ENCODE measurements around the gene ZDHHC9. TPM values are rescaled to one million over a fixed set of nuclear protein-coding genes. Genes with fewer than 3 reads are reported as not detected.
A peak's percentile ranks its signal among the peaks of the same experiment; 100 is the strongest.

The ZDHHC9 gene
- total and polyA plus RNA-seq, 12 donors: 4.3 to 75.7 (median 24.6) TPM

- H3K27ac ChIP-seq: peak overlapping the region in 4 of 5 donors; percentile 15 to 51 (median 24)
- 25 to 44% (median 34%) methylated on average over 2 of the region's 2 CpGs for WGBS, 4 donors
Observed at GRCh38 chrX:129808158-129808828, 35.4 kb downstream of the ZDHHC9 start.

GRCh38 chrX:129804806-129805205, 38.9 kb downstream of the ZDHHC9 start:
- Histone ChIP-seq H3K9me3 (replicated peaks in 1 of 3) (no peaks in the 10 kb centered on the region), H3K27ac (no peak overlapping the region), H3K36me3 (replicated peaks in 1 of 2) (no peaks in the 10 kb centered on the region), H3K4me3 (no peak overlapping the region), H3K4me1 (replicated peaks in 1 of 2) (no peaks in the 10 kb centered on the region), H3K27me3 (no peaks in the 10 kb centered on the region)
- WGBS, 4 donors: 79 to 89% (median 83%) methylated on average over 4 of the region's 4 CpGs
- TF ChIP-seq CTCF (IDR thresholded peaks at IDR 0.05) (no peak), POLR2A (IDR thresholded peaks at IDR 0.05) (no peak)
- intact Hi-C loops (cut with DNase I): no loop called here
- DNase-seq: no peak

More at GRCh38 chrX:129808158-129808828, 35.4 kb downstream of the ZDHHC9 start:
- intact Hi-C loops (cut with DNase I): no loop called here
- Histone ChIP-seq H3K9me3 (replicated peaks in 1 of 3) (no peaks in the 10 kb centered on the region), H3K4me1 (replicated peaks in 1 of 2) (no peaks in the 10 kb centered on the region), H3K4me3 (peak overlapping the region in 1 of 4 donors; percentile 17), H3K36me3 (replicated peaks in 1 of 2) (no peaks in the 10 kb centered on the region), H3K27me3 (no peaks in the 10 kb centered on the region)
- TF ChIP-seq POLR2A (IDR thresholded peaks at IDR 0.05) (no peak), CTCF (IDR thresholded peaks at IDR 0.05) (no peak)
- DNase-seq: no peak

GRCh38 chrX:129802863-129803262, 40.8 kb downstream of the ZDHHC9 start:
- no peak for DNase-seq
- H3K27ac ChIP-seq: no peak overlapping the region
- 26 to 61% (median 37%) methylated on average over 1 of the region's 1 CpG for WGBS, 4 donors
- H3K4me3 ChIP-seq: no peak overlapping the region
- intact Hi-C loops (cut with DNase I): no loop called here
- H3K4me1 ChIP-seq (replicated peaks in 1 of 2): no peaks in the 10 kb centered on the region
- no peaks in the 10 kb centered on the region for H3K27me3 ChIP-seq
- no peak for TF ChIP-seq POLR2A (IDR thresholded peaks at IDR 0.05)
- no peak for TF ChIP-seq CTCF (IDR thresholded peaks at IDR 0.05)
- no peaks in the 10 kb centered on the region for H3K9me3 ChIP-seq (replicated peaks in 1 of 3)
- H3K36me3 ChIP-seq (replicated peaks in 1 of 2): no peaks in the 10 kb centered on the region

- WGBS, 4 donors: 66 to 83% (median 78%) methylated on average over 4 of the region's 4 CpGs
Observed at GRCh38 chrX:129800186-129800585, 43.5 kb downstream of the ZDHHC9 start.

More at GRCh38 chrX:129800186-129800585, 43.5 kb downstream of the ZDHHC9 start:
- no peak overlapping the region for H3K4me3 ChIP-seq
- no peaks in the 10 kb centered on the region for H3K4me1 ChIP-seq (replicated peaks in 1 of 2)
- H3K9me3 ChIP-seq (replicated peaks in 1 of 3): no peaks in the 10 kb centered on the region
- no peak for TF ChIP-seq POLR2A (IDR thresholded peaks at IDR 0.05)
- TF ChIP-seq CTCF (IDR thresholded peaks at IDR 0.05): no peak
- intact Hi-C loops (cut with DNase I): no loop called here
- no peaks in the 10 kb centered on the region for H3K36me3 ChIP-seq (replicated peaks in 1 of 2)
- DNase-seq: no peak
- no peaks in the 10 kb centered on the region for H3K27me3 ChIP-seq
- H3K27ac ChIP-seq: no peak overlapping the region
